Cardiac muscle cell (in vitro differentiated cells and primary cell): ENCODE data around the gene VPS54. TPM values are rescaled to one million over a fixed set of nuclear protein-coding genes. Genes with fewer than 3 reads are reported as not detected.

Experiments
- DNase-seq, 2 donors: peaks; one replicate each; pipeline versions ENCODE4 v3.0.0 to v3.0.0-alpha.2; 2010 to 2017; ENCODE audit warnings: low read depth in 1 of 2, low spot score in 1 of 2
- H3K27ac ChIP-seq: fragments of 200-600 bp; sonication (generic); 2 replicates; pipeline ENCODE4 v1.5.1; 2016
- H3K27me3 ChIP-seq: fragments of 200-600 bp; sonication (generic); 2 replicates; pipeline ENCODE4 v1.6.0; 2016; ENCODE audit warnings: control low read depth
- H3K36me3 ChIP-seq: fragments of 200-600 bp; sonication (generic); 2 replicates; pipeline ENCODE4 v1.5.1; 2016; ENCODE audit warnings: control low read depth
- H3K4me1 ChIP-seq: fragments of 200-600 bp; sonication (generic); 2 replicates; pipeline ENCODE4 v1.8.1; 2017; ENCODE audit warnings: low read depth, mild to moderate bottlenecking, mixed run types
- H3K4me3 ChIP-seq: fragments of 200-600 bp; sonication (generic); 2 replicates; pipeline ENCODE4 v1.5.1; 2016; ENCODE audit warnings: mild to moderate bottlenecking
- H3K9me3 ChIP-seq: fragments of 200-600 bp; sonication (generic); 2 replicates; pipeline ENCODE4 v1.5.1; 2017; ENCODE audit warnings: low read depth, mild to moderate bottlenecking, control low read depth
- polyA plus RNA-seq: library from polyadenylated mRNA; unstranded; fragments of >200 nt; fragmentation: Nextera tagmentation; extraction: Ambion mirVana; gene quantifications from 2 replicates; pipeline ENCODE4 v1.2.1, GENCODE V29; 2016
- total RNA-seq: library from RNA; depleted of rRNA; stranded (reverse); fragments of >200 nt; gene quantifications from 2 replicates; pipeline ENCODE4 v1.2.3, GENCODE V29; 2016
- TF ChIP-seq, protein P1 (sequence below): IDR thresholded peaks from 2 replicates; pipeline ENCODE4 v1.5.1; 2012; ENCODE audit warnings: low read depth, mild to moderate bottlenecking, low read length

VPS54 gene, protein sequence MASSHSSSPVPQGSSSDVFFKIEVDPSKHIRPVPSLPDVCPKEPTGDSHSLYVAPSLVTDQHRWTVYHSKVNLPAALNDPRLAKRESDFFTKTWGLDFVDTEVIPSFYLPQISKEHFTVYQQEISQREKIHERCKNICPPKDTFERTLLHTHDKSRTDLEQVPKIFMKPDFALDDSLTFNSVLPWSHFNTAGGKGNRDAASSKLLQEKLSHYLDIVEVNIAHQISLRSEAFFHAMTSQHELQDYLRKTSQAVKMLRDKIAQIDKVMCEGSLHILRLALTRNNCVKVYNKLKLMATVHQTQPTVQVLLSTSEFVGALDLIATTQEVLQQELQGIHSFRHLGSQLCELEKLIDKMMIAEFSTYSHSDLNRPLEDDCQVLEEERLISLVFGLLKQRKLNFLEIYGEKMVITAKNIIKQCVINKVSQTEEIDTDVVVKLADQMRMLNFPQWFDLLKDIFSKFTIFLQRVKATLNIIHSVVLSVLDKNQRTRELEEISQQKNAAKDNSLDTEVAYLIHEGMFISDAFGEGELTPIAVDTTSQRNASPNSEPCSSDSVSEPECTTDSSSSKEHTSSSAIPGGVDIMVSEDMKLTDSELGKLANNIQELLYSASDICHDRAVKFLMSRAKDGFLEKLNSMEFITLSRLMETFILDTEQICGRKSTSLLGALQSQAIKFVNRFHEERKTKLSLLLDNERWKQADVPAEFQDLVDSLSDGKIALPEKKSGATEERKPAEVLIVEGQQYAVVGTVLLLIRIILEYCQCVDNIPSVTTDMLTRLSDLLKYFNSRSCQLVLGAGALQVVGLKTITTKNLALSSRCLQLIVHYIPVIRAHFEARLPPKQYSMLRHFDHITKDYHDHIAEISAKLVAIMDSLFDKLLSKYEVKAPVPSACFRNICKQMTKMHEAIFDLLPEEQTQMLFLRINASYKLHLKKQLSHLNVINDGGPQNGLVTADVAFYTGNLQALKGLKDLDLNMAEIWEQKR
- total RNA-seq (18.4 and 22.4 TPM in 2 replicates), polyA plus RNA-seq (18.7 and 23.3 TPM in 2 replicates)

DNA sequence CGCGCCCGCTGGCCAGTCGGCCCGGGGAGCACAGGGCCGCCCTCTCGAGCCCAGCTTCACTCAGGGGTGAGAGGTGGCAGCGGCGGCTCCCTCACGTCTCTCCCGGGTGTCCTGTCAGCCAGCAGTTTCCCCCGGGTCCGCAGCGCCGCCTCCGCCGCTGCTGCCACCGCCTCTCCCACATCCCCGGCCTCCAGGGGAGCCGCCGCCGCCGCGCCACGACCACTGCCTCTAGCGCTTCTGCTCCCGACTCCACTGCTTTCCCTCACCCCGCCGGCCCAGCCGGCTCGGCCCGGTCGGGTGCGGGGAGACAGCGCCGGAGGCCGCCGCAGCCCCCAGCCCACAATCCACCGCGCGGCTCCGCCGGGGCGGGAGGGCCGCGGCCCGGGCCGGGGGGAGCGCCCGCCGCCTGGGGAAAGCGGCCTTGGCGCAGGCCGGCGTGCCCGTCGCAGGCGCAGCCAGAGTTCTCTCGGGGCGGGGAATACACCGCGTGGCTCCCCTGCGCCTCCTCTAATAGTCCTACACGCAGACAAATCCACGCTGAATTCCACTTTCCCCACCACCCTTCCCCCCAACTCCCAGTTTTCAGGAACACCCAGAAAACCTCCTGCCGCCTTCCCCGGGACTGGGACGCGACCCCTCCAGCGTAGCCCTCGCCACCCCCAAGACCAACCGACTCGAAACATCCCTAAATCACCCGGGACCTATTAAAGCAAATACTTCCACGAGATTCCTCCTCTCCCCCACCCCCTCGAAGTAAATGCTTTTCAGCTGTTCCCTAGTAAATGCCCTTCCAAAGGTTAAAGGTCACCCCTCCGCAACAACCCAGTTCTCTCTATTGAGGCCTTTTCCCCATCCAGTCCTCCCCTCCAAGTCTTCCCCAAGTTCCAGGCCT is at the start of gene VPS54:
Gene VPS54 (minus strand): TSS at position 346 of the 892 bp plus-strand sequence. CDS start 35,429 bp downstream, outside the sequence.
- Histone ChIP-seq H3K36me3 (no peaks in the 10 kb centered on the region), H3K4me3 (peak within 1 kb of the TSS; percentile 85), H3K4me1 (peaks cover 15% of the 10 kb centered on the region), H3K27ac (peak within 1 kb of the TSS; percentile 99), H3K27me3 (no peaks in the 10 kb centered on the region), H3K9me3 (no peaks in the 10 kb centered on the region)
- DNase-seq: peak; percentile 69 to 73
- TF ChIP-seq, protein P1, sequence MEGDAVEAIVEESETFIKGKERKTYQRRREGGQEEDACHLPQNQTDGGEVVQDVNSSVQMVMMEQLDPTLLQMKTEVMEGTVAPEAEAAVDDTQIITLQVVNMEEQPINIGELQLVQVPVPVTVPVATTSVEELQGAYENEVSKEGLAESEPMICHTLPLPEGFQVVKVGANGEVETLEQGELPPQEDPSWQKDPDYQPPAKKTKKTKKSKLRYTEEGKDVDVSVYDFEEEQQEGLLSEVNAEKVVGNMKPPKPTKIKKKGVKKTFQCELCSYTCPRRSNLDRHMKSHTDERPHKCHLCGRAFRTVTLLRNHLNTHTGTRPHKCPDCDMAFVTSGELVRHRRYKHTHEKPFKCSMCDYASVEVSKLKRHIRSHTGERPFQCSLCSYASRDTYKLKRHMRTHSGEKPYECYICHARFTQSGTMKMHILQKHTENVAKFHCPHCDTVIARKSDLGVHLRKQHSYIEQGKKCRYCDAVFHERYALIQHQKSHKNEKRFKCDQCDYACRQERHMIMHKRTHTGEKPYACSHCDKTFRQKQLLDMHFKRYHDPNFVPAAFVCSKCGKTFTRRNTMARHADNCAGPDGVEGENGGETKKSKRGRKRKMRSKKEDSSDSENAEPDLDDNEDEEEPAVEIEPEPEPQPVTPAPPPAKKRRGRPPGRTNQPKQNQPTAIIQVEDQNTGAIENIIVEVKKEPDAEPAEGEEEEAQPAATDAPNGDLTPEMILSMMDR: no peak

DNA sequence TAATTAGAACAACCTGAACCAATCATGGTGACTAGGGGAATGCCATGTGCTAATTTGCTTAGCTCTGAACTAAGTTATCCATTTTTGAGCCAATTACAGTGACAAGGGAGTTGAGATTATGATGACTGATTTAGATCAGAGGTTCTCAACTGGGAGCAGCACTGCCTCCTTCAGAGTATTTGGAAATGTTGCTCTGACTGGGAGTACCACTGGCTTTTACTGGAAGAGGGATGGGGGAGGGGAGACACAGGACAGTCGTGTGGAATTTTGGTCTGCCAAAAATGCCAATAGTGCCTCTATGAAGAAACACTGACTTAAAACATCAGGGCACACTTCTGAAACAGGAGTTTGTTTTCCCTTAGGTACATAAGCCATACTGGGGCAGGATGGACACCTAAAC is 48.1 kb upstream of the VPS54 start:
- no peak overlapping the region for H3K27ac ChIP-seq
- H3K36me3 ChIP-seq: no peaks in the 10 kb centered on the region
- H3K9me3 ChIP-seq: no peaks in the 10 kb centered on the region
- H3K4me3 ChIP-seq: no peak overlapping the region
- DNase-seq: no peak
- H3K4me1 ChIP-seq: peaks cover 3% of the 10 kb centered on the region
- no peaks in the 10 kb centered on the region for H3K27me3 ChIP-seq
- TF ChIP-seq, protein P1: no peak

DNA sequence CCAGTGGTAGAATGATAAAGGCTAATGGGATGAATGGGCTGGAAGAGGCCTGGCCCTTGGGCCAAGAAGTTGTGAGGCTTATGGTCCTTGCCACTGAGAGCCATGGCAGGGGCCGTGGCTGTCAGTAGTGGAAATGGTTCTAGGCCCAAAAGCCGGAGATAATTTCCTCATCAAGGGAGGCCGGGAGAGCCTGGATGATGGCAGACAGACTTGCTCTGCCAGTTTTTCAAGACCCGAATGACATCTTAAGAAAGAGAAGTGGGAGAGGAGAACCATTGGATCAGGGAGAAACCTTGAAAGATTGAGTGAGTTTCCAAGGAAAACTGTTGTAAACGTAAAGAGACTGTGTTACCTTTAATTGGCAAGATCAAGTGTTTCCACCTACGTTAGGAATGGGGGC is 46.3 kb upstream of the VPS54 start:
- H3K27ac ChIP-seq: no peak overlapping the region
- H3K27me3 ChIP-seq: no peaks in the 10 kb centered on the region
- H3K9me3 ChIP-seq: no peaks in the 10 kb centered on the region
- TF ChIP-seq, protein P1: no peak
- DNase-seq: no peak
- H3K4me1 ChIP-seq: no peaks in the 10 kb centered on the region
- H3K4me3 ChIP-seq: no peak overlapping the region
- no peaks in the 10 kb centered on the region for H3K36me3 ChIP-seq

DNA sequence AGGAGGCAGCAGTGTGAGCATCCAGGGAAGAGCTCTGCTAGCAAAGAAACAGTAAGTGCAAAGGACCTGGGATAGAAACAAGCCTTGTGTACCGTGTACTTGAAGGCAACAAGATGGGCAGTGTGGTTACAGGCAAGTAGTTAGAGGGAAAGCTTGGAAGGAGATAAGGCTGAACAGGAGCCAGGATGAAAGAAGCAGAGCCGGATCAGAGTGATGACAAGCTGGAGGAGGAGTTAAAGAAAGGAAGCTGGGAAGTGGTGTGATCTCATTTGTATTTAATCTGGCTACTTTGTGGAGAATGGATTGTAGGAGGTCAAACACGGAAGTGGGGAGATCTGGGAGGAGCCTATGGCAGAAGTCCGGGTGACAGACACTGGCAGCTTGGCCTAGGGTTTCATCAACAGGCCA is 44.7 kb upstream of the VPS54 start:
- H3K27ac ChIP-seq: no peak overlapping the region
- TF ChIP-seq, protein P1: no peak
- no peaks in the 10 kb centered on the region for H3K9me3 ChIP-seq
- no peak overlapping the region for H3K4me3 ChIP-seq
- no peaks in the 10 kb centered on the region for H3K36me3 ChIP-seq
- H3K27me3 ChIP-seq: peaks cover 2% of the 10 kb centered on the region
- DNase-seq: peak; percentile 68 to 95
- no peaks in the 10 kb centered on the region for H3K4me1 ChIP-seq

DNA sequence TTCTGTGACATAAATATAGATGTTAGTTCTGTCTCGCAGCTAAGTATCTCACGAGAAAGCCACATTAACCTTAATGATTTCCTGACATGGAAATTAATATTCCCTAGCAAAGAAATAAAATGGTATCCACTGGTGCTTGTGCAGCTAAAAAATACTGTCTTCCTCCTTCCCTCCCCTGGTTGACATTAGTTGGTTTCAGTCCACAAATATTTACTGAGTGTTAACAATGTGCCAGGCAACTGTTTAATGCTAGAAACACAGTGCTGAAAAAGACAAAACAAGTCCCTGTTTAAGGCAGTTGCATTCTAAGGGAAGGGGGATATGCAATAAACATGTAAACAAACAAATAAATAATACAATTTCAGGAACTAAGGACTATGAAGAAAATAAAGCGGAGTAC is 44.2 kb upstream of the VPS54 start:
- Histone ChIP-seq H3K9me3 (no peaks in the 10 kb centered on the region), H3K27ac (no peak overlapping the region), H3K4me1 (no peaks in the 10 kb centered on the region), H3K36me3 (no peaks in the 10 kb centered on the region), H3K27me3 (peaks cover 2% of the 10 kb centered on the region), H3K4me3 (no peak overlapping the region)
- peak in 1 of 2 donors; percentile 13 for DNase-seq
- TF ChIP-seq, protein P1: no peak
